Measurements from ENCODE around the gene ALDOA.

The ALDOA gene

GRCh38 chr16:30041841-30042240 lies 23.7 kb upstream of the ALDOA start:
- no peaks in the 10 kb centered on the region for H3K36me3 ChIP-seq (ENCODE audit: insufficient read depth, low read length)
- H3K4me3 ChIP-seq (ENCODE audit: low read depth, low read length), result no peak overlapping the region
- no peaks in the 10 kb centered on the region for H3K27me3 ChIP-seq (ENCODE audit: insufficient read depth, low read length)
- H3K4me1 ChIP-seq (ENCODE audit: control insufficient read depth, insufficient read depth, low read length, unreplicated experiment), result no peaks in the 10 kb centered on the region
- H2AFZ ChIP-seq (ENCODE audit: low read length, unreplicated experiment), result no peak overlapping the region
- no peak overlapping the region for H3K27ac ChIP-seq (ENCODE audit: low read depth, low read length)
- no peaks in the 10 kb centered on the region for H3K79me2 ChIP-seq (ENCODE audit: control insufficient read depth, insufficient read depth, low read length, unreplicated experiment)

DNA sequence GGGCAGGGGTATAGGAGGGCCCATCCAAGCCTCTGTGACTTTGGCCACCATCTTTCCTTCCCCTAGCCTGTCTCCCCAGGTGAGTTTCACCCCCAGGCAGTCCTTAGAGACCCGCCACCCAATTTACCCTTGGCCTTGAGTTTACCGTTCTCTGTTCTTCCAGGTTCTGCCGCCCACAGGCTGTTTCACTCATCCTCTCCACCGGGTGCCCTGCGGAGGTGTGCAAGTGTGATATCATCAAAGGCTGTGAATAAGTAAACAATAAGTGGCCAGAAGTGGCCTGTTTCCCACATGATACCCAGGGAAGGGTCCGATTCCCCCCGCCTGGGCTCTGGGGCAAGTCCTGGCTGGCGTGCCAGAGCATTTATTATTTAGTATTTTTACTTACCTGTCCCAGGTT lies 19.4 kb upstream of the ALDOA start:
- Histone ChIP-seq H3K79me2 (ENCODE audit: control insufficient read depth, insufficient read depth, low read length, unreplicated experiment) (peaks cover 3% of the 10 kb centered on the region), H3K36me3 (ENCODE audit: insufficient read depth, low read length) (no peaks in the 10 kb centered on the region), H3K4me3 (ENCODE audit: low read depth, low read length) (no peak overlapping the region), H2AFZ (ENCODE audit: low read length, unreplicated experiment) (no peak overlapping the region), H3K4me1 (ENCODE audit: control insufficient read depth, insufficient read depth, low read length, unreplicated experiment) (no peaks in the 10 kb centered on the region), H3K27ac (ENCODE audit: low read depth, low read length) (no peak overlapping the region), H3K27me3 (ENCODE audit: insufficient read depth, low read length) (no peaks in the 10 kb centered on the region)

DNA sequence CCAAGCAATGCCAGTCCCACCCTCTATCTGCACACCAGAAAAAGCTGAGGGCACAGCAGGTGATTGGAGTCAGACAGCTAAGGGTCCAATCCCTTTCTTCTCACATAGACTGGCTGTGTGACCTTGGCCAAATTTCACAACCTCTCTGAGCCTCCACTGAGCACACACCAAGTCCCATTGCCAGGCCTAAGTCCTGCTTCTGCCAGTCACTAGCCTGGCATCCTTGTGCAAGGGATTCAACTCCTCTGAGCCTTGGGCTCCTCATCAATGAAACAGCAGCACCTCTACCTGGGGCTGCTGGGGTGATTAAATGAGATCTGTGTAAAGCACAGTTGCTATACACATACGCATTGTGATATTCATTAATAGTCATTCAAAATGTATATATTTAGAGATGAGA lies 19.0 kb upstream of the ALDOA start:
- Histone ChIP-seq H3K27ac (ENCODE audit: low read depth, low read length) (no peak overlapping the region), H3K79me2 (ENCODE audit: control insufficient read depth, insufficient read depth, low read length, unreplicated experiment) (peaks cover 3% of the 10 kb centered on the region), H3K36me3 (ENCODE audit: insufficient read depth, low read length) (no peaks in the 10 kb centered on the region), H3K4me1 (ENCODE audit: control insufficient read depth, insufficient read depth, low read length, unreplicated experiment) (peaks cover 2% of the 10 kb centered on the region), H3K4me3 (ENCODE audit: low read depth, low read length) (no peak overlapping the region), H3K27me3 (ENCODE audit: insufficient read depth, low read length) (no peaks in the 10 kb centered on the region), H2AFZ (ENCODE audit: low read length, unreplicated experiment) (no peak overlapping the region)

DNA sequence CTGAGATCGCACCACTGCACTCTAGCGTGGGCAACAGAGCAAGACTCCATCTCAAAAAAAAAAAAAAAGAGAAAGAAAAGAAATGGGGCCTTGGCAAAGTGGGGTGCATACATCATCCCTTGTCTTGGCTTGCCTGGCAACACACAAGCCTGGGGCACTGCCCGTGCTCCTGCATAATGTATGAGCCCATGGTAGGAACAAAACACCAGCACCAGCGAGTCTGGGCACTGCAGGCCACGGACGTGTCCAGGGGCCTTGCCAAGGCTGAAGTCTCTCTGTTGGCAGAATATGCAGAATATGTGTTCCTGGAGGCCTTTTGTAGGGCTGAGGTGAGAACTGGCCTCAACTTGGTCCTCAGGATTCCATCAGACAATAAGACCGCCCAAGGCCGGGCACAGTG lies 15.7 kb upstream of the ALDOA start:
- H3K36me3 ChIP-seq (ENCODE audit: insufficient read depth, low read length), result no peaks in the 10 kb centered on the region
- no peak overlapping the region for H3K4me3 ChIP-seq (ENCODE audit: low read depth, low read length)
- H3K27me3 ChIP-seq (ENCODE audit: insufficient read depth, low read length), result no peaks in the 10 kb centered on the region
- peaks cover 20% of the 10 kb centered on the region for H3K79me2 ChIP-seq (ENCODE audit: control insufficient read depth, insufficient read depth, low read length, unreplicated experiment)
- H3K4me1 ChIP-seq (ENCODE audit: control insufficient read depth, insufficient read depth, low read length, unreplicated experiment), result peaks cover 14% of the 10 kb centered on the region
- H2AFZ ChIP-seq (ENCODE audit: low read length, unreplicated experiment), result no peak overlapping the region
- H3K27ac ChIP-seq (ENCODE audit: low read depth, low read length), result no peak overlapping the region

- Histone ChIP-seq H3K36me3 (ENCODE audit: insufficient read depth, low read length) (no peaks in the 10 kb centered on the region), H3K27ac (ENCODE audit: low read depth, low read length) (peak overlapping the region; percentile 57), H3K79me2 (ENCODE audit: control insufficient read depth, insufficient read depth, low read length, unreplicated experiment) (peaks cover 21% of the 10 kb centered on the region), H3K4me3 (ENCODE audit: low read depth, low read length) (peak overlapping the region; percentile 39), H2AFZ (ENCODE audit: low read length, unreplicated experiment) (no peak overlapping the region), H3K4me1 (ENCODE audit: control insufficient read depth, insufficient read depth, low read length, unreplicated experiment) (peaks cover 16% of the 10 kb centered on the region), H3K27me3 (ENCODE audit: insufficient read depth, low read length) (no peaks in the 10 kb centered on the region)
Measured at GRCh38 chr16:30051518-30051917, 14.0 kb upstream of the ALDOA start.

GRCh38 chr16:30052671-30053372 lies 12.7 kb upstream of the ALDOA start:
- Histone ChIP-seq H2AFZ (ENCODE audit: low read length, unreplicated experiment) (peak overlapping the region; percentile 59), H3K79me2 (ENCODE audit: control insufficient read depth, insufficient read depth, low read length, unreplicated experiment) (peaks cover 21% of the 10 kb centered on the region), H3K4me1 (ENCODE audit: control insufficient read depth, insufficient read depth, low read length, unreplicated experiment) (peaks cover 16% of the 10 kb centered on the region), H3K36me3 (ENCODE audit: insufficient read depth, low read length) (no peaks in the 10 kb centered on the region), H3K27me3 (ENCODE audit: insufficient read depth, low read length) (no peaks in the 10 kb centered on the region), H3K4me3 (ENCODE audit: low read depth, low read length) (peak overlapping the region; percentile 89), H3K27ac (ENCODE audit: low read depth, low read length) (peak overlapping the region; percentile 65)

DNA sequence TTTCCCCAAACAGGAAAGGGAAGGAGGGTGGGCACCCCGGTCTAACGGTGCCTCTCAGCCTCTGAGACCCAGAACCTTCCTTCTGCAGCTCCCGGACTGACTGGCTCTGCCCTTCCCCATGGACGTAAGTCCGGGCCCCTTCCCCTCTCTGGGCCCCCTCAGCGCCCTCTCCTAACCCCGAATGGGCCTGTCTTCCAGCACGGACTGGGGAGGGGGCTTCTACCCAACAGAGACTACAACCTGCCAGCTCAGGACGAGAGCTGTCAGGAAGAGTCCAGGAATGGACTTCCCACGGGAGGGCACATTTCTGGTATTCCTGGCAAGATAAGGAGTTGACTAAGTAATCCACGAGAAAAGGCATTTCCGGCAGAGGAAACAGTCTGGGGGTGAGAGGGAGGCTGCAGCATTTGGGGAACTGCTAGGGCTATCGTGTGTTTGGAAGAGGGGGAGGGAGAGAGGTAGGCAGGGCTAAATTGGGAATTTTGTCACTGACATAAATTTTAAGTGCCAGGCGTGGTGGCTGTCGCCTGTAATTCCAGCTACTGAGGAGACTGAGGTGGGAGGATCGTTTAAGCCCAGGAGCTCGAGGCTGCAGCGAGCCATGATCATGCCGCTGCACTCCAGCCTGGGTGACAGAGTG lies 12.1 kb upstream of the ALDOA start:
- Histone ChIP-seq H2AFZ (ENCODE audit: low read length, unreplicated experiment) (peak overlapping the region; percentile 44), H3K36me3 (ENCODE audit: insufficient read depth, low read length) (no peaks in the 10 kb centered on the region), H3K27me3 (ENCODE audit: insufficient read depth, low read length) (no peaks in the 10 kb centered on the region), H3K4me1 (ENCODE audit: control insufficient read depth, insufficient read depth, low read length, unreplicated experiment) (peaks cover 16% of the 10 kb centered on the region), H3K4me3 (ENCODE audit: low read depth, low read length) (peak overlapping the region; percentile 89), H3K79me2 (ENCODE audit: control insufficient read depth, insufficient read depth, low read length, unreplicated experiment) (peaks cover 21% of the 10 kb centered on the region), H3K27ac (ENCODE audit: low read depth, low read length) (peak overlapping the region; percentile 65)

DNA sequence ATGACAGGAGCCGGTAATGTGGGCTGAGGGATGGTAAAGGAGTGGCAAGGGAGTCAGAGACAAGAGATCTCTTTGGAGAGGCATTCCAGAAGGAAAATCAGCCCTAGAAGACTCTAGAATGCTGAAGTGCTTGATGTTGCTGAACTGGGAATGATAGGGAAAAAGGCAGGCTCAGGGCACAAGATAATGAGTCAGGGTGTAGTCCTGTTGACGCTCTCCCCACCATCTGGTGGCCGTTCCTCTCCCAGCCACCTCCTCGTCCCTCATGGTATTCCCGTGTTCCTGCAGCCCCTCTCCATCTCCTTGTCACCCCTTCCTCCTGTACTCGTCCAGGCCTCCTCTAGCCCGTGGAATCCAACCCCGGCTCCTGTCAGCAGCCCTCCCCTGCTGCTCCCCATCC lies 11.1 kb upstream of the ALDOA start:
- no peaks in the 10 kb centered on the region for H3K36me3 ChIP-seq (ENCODE audit: insufficient read depth, low read length)
- H3K27me3 ChIP-seq (ENCODE audit: insufficient read depth, low read length), result no peaks in the 10 kb centered on the region
- peaks cover 21% of the 10 kb centered on the region for H3K79me2 ChIP-seq (ENCODE audit: control insufficient read depth, insufficient read depth, low read length, unreplicated experiment)
- no peak overlapping the region for H3K27ac ChIP-seq (ENCODE audit: low read depth, low read length)
- H2AFZ ChIP-seq (ENCODE audit: low read length, unreplicated experiment), result no peak overlapping the region
- H3K4me3 ChIP-seq (ENCODE audit: low read depth, low read length), result peak overlapping the region; percentile 53
- H3K4me1 ChIP-seq (ENCODE audit: control insufficient read depth, insufficient read depth, low read length, unreplicated experiment), result peaks cover 16% of the 10 kb centered on the region

DNA sequence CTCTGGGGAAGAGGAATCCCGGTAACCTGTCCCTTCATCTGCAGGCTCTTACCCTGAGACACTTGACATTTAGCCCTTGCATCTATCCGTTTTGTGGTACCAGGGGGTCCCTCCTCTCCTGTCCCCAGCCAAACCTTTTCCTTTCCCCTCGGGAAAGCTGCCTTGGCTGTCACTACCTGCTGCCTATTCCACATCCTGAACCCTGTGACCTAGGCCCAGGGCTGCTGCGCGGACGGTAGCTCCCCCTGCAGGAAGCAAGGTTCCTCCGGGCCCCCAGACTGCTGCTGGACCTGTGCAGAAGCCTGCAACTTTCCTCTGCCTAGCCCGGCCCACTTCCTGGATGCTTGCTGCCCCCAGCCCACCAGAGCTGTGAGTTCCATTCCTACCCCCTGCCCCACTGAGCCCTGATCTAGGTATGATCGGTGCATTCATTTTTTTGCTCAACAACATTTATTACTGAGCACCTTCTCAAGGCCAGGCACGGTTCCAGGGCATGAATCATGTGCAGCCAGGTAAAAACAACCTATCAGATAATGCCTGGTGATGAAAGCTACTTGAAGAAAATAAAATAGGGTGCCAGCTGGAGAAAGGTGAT lies 10.5 kb upstream of the ALDOA start:
- Histone ChIP-seq H3K79me2 (ENCODE audit: control insufficient read depth, insufficient read depth, low read length, unreplicated experiment) (peaks cover 21% of the 10 kb centered on the region), H3K4me1 (ENCODE audit: control insufficient read depth, insufficient read depth, low read length, unreplicated experiment) (peaks cover 16% of the 10 kb centered on the region), H3K36me3 (ENCODE audit: insufficient read depth, low read length) (no peaks in the 10 kb centered on the region), H2AFZ (ENCODE audit: low read length, unreplicated experiment) (no peak overlapping the region), H3K27me3 (ENCODE audit: insufficient read depth, low read length) (no peaks in the 10 kb centered on the region), H3K4me3 (ENCODE audit: low read depth, low read length) (peak overlapping the region; percentile 53; the same call in 1 of the 2 replicates), H3K27ac (ENCODE audit: low read depth, low read length) (no peak overlapping the region)

GRCh38 chr16:30060346-30060745 lies 5.2 kb upstream of the ALDOA start:
- no peaks in the 10 kb centered on the region for H3K27me3 ChIP-seq (ENCODE audit: insufficient read depth, low read length)
- H3K4me1 ChIP-seq (ENCODE audit: control insufficient read depth, insufficient read depth, low read length, unreplicated experiment), result peaks cover 11% of the 10 kb centered on the region
- H3K79me2 ChIP-seq (ENCODE audit: control insufficient read depth, insufficient read depth, low read length, unreplicated experiment), result peaks cover 7% of the 10 kb centered on the region
- H2AFZ ChIP-seq (ENCODE audit: low read length, unreplicated experiment), result no peak overlapping the region
- H3K36me3 ChIP-seq (ENCODE audit: insufficient read depth, low read length), result no peaks in the 10 kb centered on the region
- H3K27ac ChIP-seq (ENCODE audit: low read depth, low read length), result no peak overlapping the region
- no peak overlapping the region for H3K4me3 ChIP-seq (ENCODE audit: low read depth, low read length)

All from ACC112 (cell line).